Measurements from ENCODE around the gene SGPP2. TPM values are rescaled to one million over a fixed set of nuclear protein-coding genes. Genes with fewer than 3 reads are reported as not detected.

Gene SGPP2
- total RNA-seq, 2 donors from 2014 or later = 0.28 TPM; not detected in 1

- no peak for TF ChIP-seq CTCF (IDR thresholded peaks at IDR 0.05)
- H3K27me3 ChIP-seq (replicated peaks; ENCODE audit: insufficient read depth) = no peaks in the 10 kb centered on the region
- ATAC-seq (ENCODE audit: insufficient number of reproducible peaks, low FRiP score, low read depth) (no peak), DNase-seq (ENCODE audit: low spot score) (no peak)
- no peaks in the 10 kb centered on the region for H3K36me3 ChIP-seq
- no peak overlapping the region for H3K4me3 ChIP-seq
- H3K9me3 ChIP-seq = no peaks in the 10 kb centered on the region
- no peaks in the 10 kb centered on the region for H3K4me1 ChIP-seq (ENCODE audit: control insufficient read depth in 1 of 2, low read depth in 2 of 2)
- H3K27ac ChIP-seq = no peak overlapping the region
Measured at GRCh38 chr2:222391743-222392285, 32.5 kb upstream of the SGPP2 start.

GRCh38 chr2:222393733-222394267 is 30.5 kb upstream of the SGPP2 start:
- ATAC-seq (ENCODE audit: insufficient number of reproducible peaks, low FRiP score, low read depth) (no peak), DNase-seq (ENCODE audit: low spot score) (no peak)
- H3K4me3 ChIP-seq = no peak overlapping the region
- no peaks in the 10 kb centered on the region for H3K4me1 ChIP-seq (ENCODE audit: control insufficient read depth in 1 of 2, low read depth in 2 of 2)
- no peaks in the 10 kb centered on the region for H3K27me3 ChIP-seq (replicated peaks; ENCODE audit: insufficient read depth)
- no peaks in the 10 kb centered on the region for H3K36me3 ChIP-seq
- H3K9me3 ChIP-seq = no peaks in the 10 kb centered on the region
- H3K27ac ChIP-seq = no peak overlapping the region
- TF ChIP-seq CTCF (IDR thresholded peaks at IDR 0.05) = no peak

- H3K36me3 ChIP-seq = no peaks in the 10 kb centered on the region
- TF ChIP-seq CTCF (IDR thresholded peaks at IDR 0.05) = no peak
- no peaks in the 10 kb centered on the region for H3K9me3 ChIP-seq
- DNase-seq (ENCODE audit: low spot score) = no peak
- H3K27ac ChIP-seq = no peak overlapping the region
- ATAC-seq (ENCODE audit: insufficient number of reproducible peaks, low FRiP score, low read depth) = no peak
- no peak overlapping the region for H3K4me3 ChIP-seq
- H3K27me3 ChIP-seq (replicated peaks; ENCODE audit: insufficient read depth) = no peaks in the 10 kb centered on the region
- H3K4me1 ChIP-seq (ENCODE audit: control insufficient read depth in 1 of 2, low read depth in 2 of 2) = no peaks in the 10 kb centered on the region
Measured at GRCh38 chr2:222398446-222398885, 25.9 kb upstream of the SGPP2 start.

- no peak overlapping the region for H3K4me3 ChIP-seq
- H3K4me1 ChIP-seq (ENCODE audit: control insufficient read depth in 1 of 2, low read depth in 2 of 2) = no peaks in the 10 kb centered on the region
- H3K27ac ChIP-seq = no peak overlapping the region
- no peaks in the 10 kb centered on the region for H3K27me3 ChIP-seq (replicated peaks; ENCODE audit: insufficient read depth)
- TF ChIP-seq CTCF (IDR thresholded peaks at IDR 0.05) = no peak
- DNase-seq (ENCODE audit: low spot score) (no peak), ATAC-seq (ENCODE audit: insufficient number of reproducible peaks, low FRiP score, low read depth) (no peak)
- no peaks in the 10 kb centered on the region for H3K36me3 ChIP-seq
- H3K9me3 ChIP-seq = no peaks in the 10 kb centered on the region
Measured at GRCh38 chr2:222399038-222399783, 25.1 kb upstream of the SGPP2 start.

DNA sequence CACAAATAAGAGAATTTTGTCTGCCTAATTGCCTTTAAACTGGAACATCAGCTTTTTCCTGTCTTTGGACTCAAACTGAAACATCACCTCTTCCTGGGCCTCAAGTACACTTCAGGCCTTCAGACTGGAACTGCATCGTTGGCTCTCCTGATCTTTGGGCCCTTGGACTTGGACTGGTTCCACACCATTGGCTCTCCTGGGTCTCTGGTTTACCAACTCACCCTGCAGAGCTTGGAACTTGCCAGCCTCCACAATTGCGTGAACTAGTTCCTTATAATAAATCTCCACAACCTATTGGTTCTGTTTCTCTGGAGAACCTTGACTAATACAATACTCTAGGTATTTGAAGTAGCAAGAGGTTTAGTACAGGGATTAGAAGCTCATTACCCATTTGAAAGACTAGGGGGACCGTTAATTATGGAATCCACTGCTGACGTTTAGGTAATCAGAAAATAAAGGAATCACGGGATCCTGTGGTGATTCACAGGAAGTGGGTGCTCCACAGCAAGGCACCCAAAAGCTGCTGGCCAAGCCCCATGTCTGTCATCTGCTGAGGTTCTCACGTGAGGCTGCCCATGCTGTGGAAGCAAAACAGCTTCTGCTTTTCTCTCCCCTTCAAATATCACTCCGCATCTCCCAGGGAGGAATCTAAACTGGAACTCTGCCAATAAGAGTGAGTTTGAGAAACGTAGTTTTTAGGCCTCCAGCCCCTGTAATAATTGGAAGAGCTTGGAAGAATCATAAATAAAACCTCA is 20.0 kb upstream of the SGPP2 start:
- Histone ChIP-seq H3K4me3 (no peak overlapping the region), H3K27me3 (replicated peaks; ENCODE audit: insufficient read depth) (no peaks in the 10 kb centered on the region), H3K36me3 (no peaks in the 10 kb centered on the region), H3K4me1 (ENCODE audit: control insufficient read depth in 1 of 2, low read depth in 2 of 2) (no peaks in the 10 kb centered on the region), H3K9me3 (no peaks in the 10 kb centered on the region), H3K27ac (no peak overlapping the region)
- TF ChIP-seq CTCF (IDR thresholded peaks at IDR 0.05) = no peak
- ATAC-seq (ENCODE audit: insufficient number of reproducible peaks, low FRiP score, low read depth) (no peak), DNase-seq (ENCODE audit: low spot score) (no peak)
